ENCODE data around the gene HOXC9.

- TF ChIP-seq, protein P1, sequence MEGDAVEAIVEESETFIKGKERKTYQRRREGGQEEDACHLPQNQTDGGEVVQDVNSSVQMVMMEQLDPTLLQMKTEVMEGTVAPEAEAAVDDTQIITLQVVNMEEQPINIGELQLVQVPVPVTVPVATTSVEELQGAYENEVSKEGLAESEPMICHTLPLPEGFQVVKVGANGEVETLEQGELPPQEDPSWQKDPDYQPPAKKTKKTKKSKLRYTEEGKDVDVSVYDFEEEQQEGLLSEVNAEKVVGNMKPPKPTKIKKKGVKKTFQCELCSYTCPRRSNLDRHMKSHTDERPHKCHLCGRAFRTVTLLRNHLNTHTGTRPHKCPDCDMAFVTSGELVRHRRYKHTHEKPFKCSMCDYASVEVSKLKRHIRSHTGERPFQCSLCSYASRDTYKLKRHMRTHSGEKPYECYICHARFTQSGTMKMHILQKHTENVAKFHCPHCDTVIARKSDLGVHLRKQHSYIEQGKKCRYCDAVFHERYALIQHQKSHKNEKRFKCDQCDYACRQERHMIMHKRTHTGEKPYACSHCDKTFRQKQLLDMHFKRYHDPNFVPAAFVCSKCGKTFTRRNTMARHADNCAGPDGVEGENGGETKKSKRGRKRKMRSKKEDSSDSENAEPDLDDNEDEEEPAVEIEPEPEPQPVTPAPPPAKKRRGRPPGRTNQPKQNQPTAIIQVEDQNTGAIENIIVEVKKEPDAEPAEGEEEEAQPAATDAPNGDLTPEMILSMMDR (IDR thresholded peaks at IDR 0.05), result no peak
- TF ChIP-seq, protein P2, sequence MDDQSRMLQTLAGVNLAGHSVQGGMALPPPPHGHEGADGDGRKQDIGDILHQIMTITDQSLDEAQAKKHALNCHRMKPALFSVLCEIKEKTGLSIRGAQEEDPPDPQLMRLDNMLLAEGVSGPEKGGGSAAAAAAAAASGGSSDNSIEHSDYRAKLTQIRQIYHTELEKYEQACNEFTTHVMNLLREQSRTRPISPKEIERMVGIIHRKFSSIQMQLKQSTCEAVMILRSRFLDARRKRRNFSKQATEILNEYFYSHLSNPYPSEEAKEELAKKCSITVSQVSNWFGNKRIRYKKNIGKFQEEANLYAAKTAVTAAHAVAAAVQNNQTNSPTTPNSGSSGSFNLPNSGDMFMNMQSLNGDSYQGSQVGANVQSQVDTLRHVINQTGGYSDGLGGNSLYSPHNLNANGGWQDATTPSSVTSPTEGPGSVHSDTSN (IDR thresholded peaks at IDR 0.05), result no peak
Measured at GRCh38 chr12:53972722-53973235, 27.2 kb upstream of the HOXC9 start, which contains the start of gene HOXC11.
